ENCODE results near the gene LPIN1. TPM values are rescaled to one million over a fixed set of nuclear protein-coding genes. Genes with fewer than 3 reads are reported as not detected.
A peak's percentile ranks its signal among the peaks of the same experiment; 100 is the strongest.

LPIN1 gene
- total and polyA plus RNA-seq, 2 of the 13 experiments (the other 11 are each of a cell fraction or from before 2014, with no cell fraction given), result 9.7 to 19.4 TPM

DNA sequence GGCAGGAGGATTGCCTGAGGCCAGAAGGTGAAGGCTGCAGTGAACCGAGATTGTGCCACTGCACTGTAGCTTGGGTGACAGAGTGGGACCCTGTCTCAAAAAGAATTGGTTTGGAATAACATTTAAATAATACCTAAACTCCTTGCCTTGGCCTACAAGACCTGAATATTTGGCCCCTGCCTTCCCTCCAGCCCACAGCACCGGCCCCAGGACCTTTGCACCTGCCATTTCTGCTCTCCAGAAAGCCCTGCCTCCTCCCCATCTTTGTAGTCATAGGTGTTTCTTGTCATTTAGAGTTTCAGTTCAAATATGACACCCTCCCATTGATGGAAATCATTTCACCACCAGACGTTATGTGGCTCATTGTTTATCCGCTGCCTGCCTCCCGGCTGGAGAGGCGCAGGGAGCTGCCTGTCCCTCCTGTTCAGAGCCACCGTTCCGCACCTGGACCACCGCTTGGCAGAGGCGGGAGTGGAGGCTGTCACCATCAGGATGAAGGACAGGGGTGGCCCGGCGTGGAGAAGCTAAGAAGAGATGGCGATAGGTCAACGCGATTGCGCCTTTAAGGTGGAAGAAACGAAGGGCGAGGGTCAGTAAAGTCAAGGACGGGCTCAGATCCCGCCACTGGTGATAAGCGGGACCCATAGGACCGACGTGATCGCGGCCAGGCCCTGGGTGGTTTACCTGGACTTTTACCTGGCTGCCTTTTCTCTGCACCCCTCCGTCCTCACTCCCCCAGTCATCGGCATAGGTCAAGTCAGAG is 638 bp upstream of the LPIN1 start (continued):
- TF ChIP-seq ZNF878 (CRISPR knock-in tag; IDR thresholded peaks at IDR 0.05) (0 out of 2 replicates have a peak, but pooled peaks have one; percentile 21), MED13 (CRISPR knock-in tag; IDR thresholded peaks at IDR 0.05) (no peak), MIXL1 (CRISPR knock-in tag; IDR thresholded peaks at IDR 0.05) (no peak), NFATC3 (CRISPR knock-in tag; IDR thresholded peaks at IDR 0.05) (no peak), ZFP36L1 (CRISPR knock-in tag; IDR thresholded peaks at IDR 0.05) (no peak), TAF15 (IDR thresholded peaks at IDR 0.05; ENCODE audit: low read depth, low read length, poor library complexity, severe bottlenecking) (no peak), ADNP (CRISPR knock-in tag; IDR thresholded peaks at IDR 0.05) (no peak), ZNF572 (CRISPR knock-in tag; IDR thresholded peaks at IDR 0.05) (peak; percentile 79; the same call in 1 of the 2 replicates), ZFP1 (CRISPR knock-in tag; IDR thresholded peaks at IDR 0.05) (no peak), TAF1 (CRISPR knock-in tag; IDR thresholded peaks at IDR 0.05) (no peak)
- TF ChIP-seq, protein P1, sequence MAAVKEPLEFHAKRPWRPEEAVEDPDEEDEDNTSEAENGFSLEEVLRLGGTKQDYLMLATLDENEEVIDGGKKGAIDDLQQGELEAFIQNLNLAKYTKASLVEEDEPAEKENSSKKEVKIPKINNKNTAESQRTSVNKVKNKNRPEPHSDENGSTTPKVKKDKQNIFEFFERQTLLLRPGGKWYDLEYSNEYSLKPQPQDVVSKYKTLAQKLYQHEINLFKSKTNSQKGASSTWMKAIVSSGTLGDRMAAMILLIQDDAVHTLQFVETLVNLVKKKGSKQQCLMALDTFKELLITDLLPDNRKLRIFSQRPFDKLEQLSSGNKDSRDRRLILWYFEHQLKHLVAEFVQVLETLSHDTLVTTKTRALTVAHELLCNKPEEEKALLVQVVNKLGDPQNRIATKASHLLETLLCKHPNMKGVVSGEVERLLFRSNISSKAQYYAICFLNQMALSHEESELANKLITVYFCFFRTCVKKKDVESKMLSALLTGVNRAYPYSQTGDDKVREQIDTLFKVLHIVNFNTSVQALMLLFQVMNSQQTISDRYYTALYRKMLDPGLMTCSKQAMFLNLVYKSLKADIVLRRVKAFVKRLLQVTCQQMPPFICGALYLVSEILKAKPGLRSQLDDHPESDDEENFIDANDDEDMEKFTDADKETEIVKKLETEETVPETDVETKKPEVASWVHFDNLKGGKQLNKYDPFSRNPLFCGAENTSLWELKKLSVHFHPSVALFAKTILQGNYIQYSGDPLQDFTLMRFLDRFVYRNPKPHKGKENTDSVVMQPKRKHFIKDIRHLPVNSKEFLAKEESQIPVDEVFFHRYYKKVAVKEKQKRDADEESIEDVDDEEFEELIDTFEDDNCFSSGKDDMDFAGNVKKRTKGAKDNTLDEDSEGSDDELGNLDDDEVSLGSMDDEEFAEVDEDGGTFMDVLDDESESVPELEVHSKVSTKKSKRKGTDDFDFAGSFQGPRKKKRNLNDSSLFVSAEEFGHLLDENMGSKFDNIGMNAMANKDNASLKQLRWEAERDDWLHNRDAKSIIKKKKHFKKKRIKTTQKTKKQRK (IDR thresholded peaks at IDR 0.05; ENCODE audit: low read length), result no peak
- TF ChIP-seq, protein P2, sequence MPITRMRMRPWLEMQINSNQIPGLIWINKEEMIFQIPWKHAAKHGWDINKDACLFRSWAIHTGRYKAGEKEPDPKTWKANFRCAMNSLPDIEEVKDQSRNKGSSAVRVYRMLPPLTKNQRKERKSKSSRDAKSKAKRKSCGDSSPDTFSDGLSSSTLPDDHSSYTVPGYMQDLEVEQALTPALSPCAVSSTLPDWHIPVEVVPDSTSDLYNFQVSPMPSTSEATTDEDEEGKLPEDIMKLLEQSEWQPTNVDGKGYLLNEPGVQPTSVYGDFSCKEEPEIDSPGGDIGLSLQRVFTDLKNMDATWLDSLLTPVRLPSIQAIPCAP (CRISPR knock-in tag; IDR thresholded peaks at IDR 0.05; ENCODE audit: low read depth), result no peak
- TF ChIP-seq, protein P3, sequence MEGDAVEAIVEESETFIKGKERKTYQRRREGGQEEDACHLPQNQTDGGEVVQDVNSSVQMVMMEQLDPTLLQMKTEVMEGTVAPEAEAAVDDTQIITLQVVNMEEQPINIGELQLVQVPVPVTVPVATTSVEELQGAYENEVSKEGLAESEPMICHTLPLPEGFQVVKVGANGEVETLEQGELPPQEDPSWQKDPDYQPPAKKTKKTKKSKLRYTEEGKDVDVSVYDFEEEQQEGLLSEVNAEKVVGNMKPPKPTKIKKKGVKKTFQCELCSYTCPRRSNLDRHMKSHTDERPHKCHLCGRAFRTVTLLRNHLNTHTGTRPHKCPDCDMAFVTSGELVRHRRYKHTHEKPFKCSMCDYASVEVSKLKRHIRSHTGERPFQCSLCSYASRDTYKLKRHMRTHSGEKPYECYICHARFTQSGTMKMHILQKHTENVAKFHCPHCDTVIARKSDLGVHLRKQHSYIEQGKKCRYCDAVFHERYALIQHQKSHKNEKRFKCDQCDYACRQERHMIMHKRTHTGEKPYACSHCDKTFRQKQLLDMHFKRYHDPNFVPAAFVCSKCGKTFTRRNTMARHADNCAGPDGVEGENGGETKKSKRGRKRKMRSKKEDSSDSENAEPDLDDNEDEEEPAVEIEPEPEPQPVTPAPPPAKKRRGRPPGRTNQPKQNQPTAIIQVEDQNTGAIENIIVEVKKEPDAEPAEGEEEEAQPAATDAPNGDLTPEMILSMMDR (CRISPR knock-in tag; IDR thresholded peaks at IDR 0.05), result peak; percentile 3; the same call in 1 of the 2 replicates
